ENCODE data around the gene BNC2. TPM values are rescaled to one million over a fixed set of nuclear protein-coding genes. Genes with fewer than 3 reads are reported as not detected.

BNC2 gene
- total and polyA plus RNA-seq, 4 donors = 0.96 to 23.2 (median 9.7) TPM

DNA sequence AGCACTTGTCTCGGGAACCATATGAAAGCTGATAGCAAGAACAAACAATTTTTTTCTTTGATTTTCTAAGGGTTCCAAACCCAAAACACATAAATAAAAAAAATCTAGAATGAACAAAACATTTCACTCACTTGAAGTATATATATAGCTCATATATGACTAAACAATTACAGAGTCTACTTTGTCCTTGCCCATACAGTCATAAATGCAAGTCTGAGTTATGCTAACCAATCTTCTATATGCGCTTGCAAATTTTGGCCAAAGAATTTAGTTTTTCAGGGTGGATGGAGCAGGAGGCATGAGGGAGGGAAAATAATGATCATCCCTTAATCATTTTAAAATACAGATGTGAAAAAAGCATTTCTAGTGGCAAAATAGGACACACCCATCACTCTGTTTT, 370.1 kb downstream of the BNC2 start:
- TF ChIP-seq, protein P1, sequence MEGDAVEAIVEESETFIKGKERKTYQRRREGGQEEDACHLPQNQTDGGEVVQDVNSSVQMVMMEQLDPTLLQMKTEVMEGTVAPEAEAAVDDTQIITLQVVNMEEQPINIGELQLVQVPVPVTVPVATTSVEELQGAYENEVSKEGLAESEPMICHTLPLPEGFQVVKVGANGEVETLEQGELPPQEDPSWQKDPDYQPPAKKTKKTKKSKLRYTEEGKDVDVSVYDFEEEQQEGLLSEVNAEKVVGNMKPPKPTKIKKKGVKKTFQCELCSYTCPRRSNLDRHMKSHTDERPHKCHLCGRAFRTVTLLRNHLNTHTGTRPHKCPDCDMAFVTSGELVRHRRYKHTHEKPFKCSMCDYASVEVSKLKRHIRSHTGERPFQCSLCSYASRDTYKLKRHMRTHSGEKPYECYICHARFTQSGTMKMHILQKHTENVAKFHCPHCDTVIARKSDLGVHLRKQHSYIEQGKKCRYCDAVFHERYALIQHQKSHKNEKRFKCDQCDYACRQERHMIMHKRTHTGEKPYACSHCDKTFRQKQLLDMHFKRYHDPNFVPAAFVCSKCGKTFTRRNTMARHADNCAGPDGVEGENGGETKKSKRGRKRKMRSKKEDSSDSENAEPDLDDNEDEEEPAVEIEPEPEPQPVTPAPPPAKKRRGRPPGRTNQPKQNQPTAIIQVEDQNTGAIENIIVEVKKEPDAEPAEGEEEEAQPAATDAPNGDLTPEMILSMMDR (IDR thresholded peaks at IDR 0.05; ENCODE audit: control extremely low read depth, extremely low read depth) = no peak
- no peak for ATAC-seq (ENCODE audit: insufficient read depth, low FRiP score)
- DNase-seq = no peak

DNA sequence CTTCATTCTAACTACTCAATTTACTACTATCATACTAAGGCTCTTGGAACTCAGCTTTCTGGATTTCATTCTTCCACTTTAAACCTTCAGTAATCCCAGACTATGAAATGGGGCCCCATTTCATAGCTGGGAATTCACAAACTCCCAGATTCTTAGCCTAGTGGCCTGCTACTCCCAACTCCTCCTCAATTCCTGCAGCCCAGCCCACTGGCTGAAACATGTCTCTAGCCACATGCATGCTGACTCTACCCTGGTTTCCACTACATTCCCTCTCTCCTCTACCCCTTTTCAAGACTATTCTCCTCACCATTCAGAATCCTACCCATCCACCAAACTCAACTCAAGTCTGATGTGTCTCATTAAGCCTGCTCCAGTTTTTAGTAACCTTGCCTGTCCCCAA, 370.6 kb downstream of the BNC2 start:
- Histone ChIP-seq H3K27me3 (ENCODE audit: control insufficient read depth in 3 of 3, insufficient read depth in 3 of 3, low read length in 2 of 3) (no peaks in the 10 kb centered on the region), H3K9ac (ENCODE audit: insufficient read depth in 1 of 2, low read length in 2 of 2) (no peak overlapping the region), H3K36me3 (ENCODE audit: control insufficient read depth in 4 of 4, insufficient read depth in 4 of 4, low read length in 4 of 4) (no peaks in the 10 kb centered on the region), H3K9me3 (ENCODE audit: control insufficient read depth in 4 of 4, insufficient read depth in 3 of 4, low read length in 3 of 4) (no peaks in the 10 kb centered on the region), H3K4me3 (no peak overlapping the region), H3K4me1 (ENCODE audit: control insufficient read depth in 5 of 5, insufficient read depth in 5 of 5, low read length in 5 of 5) (peaks cover 0 to 6% (median 1%) of the 10 kb centered on the region in 5 donors), H3K27ac (ENCODE audit: low read depth in 1 of 2, low read length in 1 of 2) (no peak overlapping the region)
- no peak for ATAC-seq (ENCODE audit: insufficient read depth, low FRiP score)
- no peak for DNase-seq
- TF ChIP-seq, protein P1 (IDR thresholded peaks at IDR 0.05; ENCODE audit: control extremely low read depth, extremely low read depth) = no peak

More for the DNA sequence above, 370.1 kb downstream of the BNC2 start:
- H3K9me3 ChIP-seq (ENCODE audit: control insufficient read depth in 4 of 4, insufficient read depth in 3 of 4, low read length in 3 of 4) = no peaks in the 10 kb centered on the region
- no peaks in the 10 kb centered on the region for H3K36me3 ChIP-seq (ENCODE audit: control insufficient read depth in 4 of 4, insufficient read depth in 4 of 4, low read length in 4 of 4)
- peaks cover 0 to 11% (median 2%) of the 10 kb centered on the region in 5 donors for H3K4me1 ChIP-seq (ENCODE audit: control insufficient read depth in 5 of 5, insufficient read depth in 5 of 5, low read length in 5 of 5)
- no peak overlapping the region for H3K4me3 ChIP-seq
- 89 to 90% methylated on average over 2 of the region's 2 CpGs for WGBS, 2 donors
- H3K27ac ChIP-seq (ENCODE audit: low read depth in 1 of 2, low read length in 1 of 2) = no peak overlapping the region
- no peak overlapping the region for H3K9ac ChIP-seq (ENCODE audit: insufficient read depth in 1 of 2, low read length in 2 of 2)
- no peaks in the 10 kb centered on the region for H3K27me3 ChIP-seq (ENCODE audit: control insufficient read depth in 3 of 3, insufficient read depth in 3 of 3, low read length in 2 of 3)

DNA sequence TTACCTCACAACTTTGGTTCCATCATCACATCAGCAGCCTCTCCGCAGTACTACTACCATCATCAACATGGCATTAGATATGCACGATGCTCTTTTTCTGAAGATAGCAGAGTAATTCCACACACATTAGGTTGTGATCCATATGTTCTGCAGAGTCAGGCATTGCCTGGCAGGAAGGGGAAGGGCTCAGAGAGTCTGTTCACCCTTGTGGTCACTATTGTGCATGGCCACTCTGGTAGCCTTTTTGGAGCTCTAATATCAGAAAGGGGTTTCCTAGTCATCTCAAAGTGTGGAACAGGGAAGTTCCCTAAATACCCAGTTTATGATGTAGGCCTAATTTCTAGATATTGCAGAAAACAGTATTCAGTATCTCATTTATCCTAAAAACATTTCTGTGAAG, 373.6 kb downstream of the BNC2 start:
- no peak for ATAC-seq (ENCODE audit: insufficient read depth, low FRiP score)
- no peaks in the 10 kb centered on the region for H3K4me1 ChIP-seq (ENCODE audit: control insufficient read depth in 5 of 5, insufficient read depth in 5 of 5, low read length in 5 of 5)
- H3K4me3 ChIP-seq = no peak overlapping the region
- H3K36me3 ChIP-seq (ENCODE audit: control insufficient read depth in 4 of 4, insufficient read depth in 4 of 4, low read length in 4 of 4) = peaks cover 0 to 2% (median 0%) of the 10 kb centered on the region in 4 donors
- no peak overlapping the region for H3K9ac ChIP-seq (ENCODE audit: insufficient read depth in 1 of 2, low read length in 2 of 2)
- DNase-seq = no peak
- TF ChIP-seq, protein P1 (IDR thresholded peaks at IDR 0.05; ENCODE audit: control extremely low read depth, extremely low read depth) = no peak
- peaks cover 0 to 4% (median 0%) of the 10 kb centered on the region in 3 donors for H3K27me3 ChIP-seq (ENCODE audit: control insufficient read depth in 3 of 3, insufficient read depth in 3 of 3, low read length in 2 of 3)
- WGBS, 2 donors = 96% methylated on average over 2 of the region's 2 CpGs
- no peaks in the 10 kb centered on the region for H3K9me3 ChIP-seq (ENCODE audit: control insufficient read depth in 4 of 4, insufficient read depth in 3 of 4, low read length in 3 of 4)
- H3K27ac ChIP-seq (ENCODE audit: low read depth in 1 of 2, low read length in 1 of 2) = no peak overlapping the region

DNA sequence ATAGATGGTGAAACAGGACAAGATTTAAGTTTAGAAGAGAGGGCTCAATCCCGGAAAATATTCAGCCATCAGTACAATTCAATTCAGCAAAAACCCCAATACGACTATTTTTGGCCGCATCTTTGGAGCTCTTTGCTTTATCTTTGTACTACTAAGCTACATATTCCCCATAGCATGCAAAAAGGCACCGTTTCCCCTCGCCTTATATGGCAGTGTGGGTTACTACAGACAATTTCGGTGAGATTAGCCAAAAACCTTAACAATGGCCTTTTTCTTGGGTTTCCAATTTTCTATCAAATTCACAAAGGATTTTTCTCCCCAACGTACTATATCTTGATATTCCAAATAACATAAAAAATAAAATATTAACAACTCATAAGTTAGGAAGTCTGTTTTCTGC, 382.6 kb downstream of the BNC2 start:
- Histone ChIP-seq H3K4me1 (ENCODE audit: control insufficient read depth in 5 of 5, insufficient read depth in 5 of 5, low read length in 5 of 5) (peaks cover 0 to 17% (median 0%) of the 10 kb centered on the region in 5 donors), H3K27ac (ENCODE audit: low read depth in 1 of 2, low read length in 1 of 2) (no peak overlapping the region), H3K9me3 (ENCODE audit: control insufficient read depth in 4 of 4, insufficient read depth in 3 of 4, low read length in 3 of 4) (no peaks in the 10 kb centered on the region), H3K36me3 (ENCODE audit: control insufficient read depth in 4 of 4, insufficient read depth in 4 of 4, low read length in 4 of 4) (no peaks in the 10 kb centered on the region), H3K9ac (ENCODE audit: insufficient read depth in 1 of 2, low read length in 2 of 2) (no peak overlapping the region), H3K27me3 (ENCODE audit: control insufficient read depth in 3 of 3, insufficient read depth in 3 of 3, low read length in 2 of 3) (no peaks in the 10 kb centered on the region), H3K4me3 (no peak overlapping the region)
- WGBS, 2 donors = 78 to 79% methylated on average over 7 of the region's 7 CpGs
- ATAC-seq (ENCODE audit: insufficient read depth, low FRiP score) (no peak), DNase-seq (no peak)
- TF ChIP-seq, protein P1 (IDR thresholded peaks at IDR 0.05; ENCODE audit: control extremely low read depth, extremely low read depth) = no peak
